SK-N-DZ (cell line): ENCODE results near the gene GLRA1. TPM values are rescaled to one million over a fixed set of nuclear protein-coding genes. Genes with fewer than 3 reads are reported as not detected.

Experiments
- DNase-seq: peaks from one replicate; pipeline ENCODE4 v3.0.0-alpha.2; 2015; ENCODE audit warnings: low spot score
- polyA plus RNA-seq, 2 experiments: library from polyadenylated mRNA; depleted of rRNA; stranded (reverse); fragments of >200 nt; gene quantifications; 2 replicates each; pipeline ENCODE4 v1.2.3, GENCODE V29; 2014

GLRA1 gene
- polyA plus RNA-seq (2014; cell fraction: cytosol; rRNA removed), result not detected in 2 replicates
- not detected in 2 replicates for polyA plus RNA-seq (2014; cell fraction: nucleus; rRNA removed)

DNA sequence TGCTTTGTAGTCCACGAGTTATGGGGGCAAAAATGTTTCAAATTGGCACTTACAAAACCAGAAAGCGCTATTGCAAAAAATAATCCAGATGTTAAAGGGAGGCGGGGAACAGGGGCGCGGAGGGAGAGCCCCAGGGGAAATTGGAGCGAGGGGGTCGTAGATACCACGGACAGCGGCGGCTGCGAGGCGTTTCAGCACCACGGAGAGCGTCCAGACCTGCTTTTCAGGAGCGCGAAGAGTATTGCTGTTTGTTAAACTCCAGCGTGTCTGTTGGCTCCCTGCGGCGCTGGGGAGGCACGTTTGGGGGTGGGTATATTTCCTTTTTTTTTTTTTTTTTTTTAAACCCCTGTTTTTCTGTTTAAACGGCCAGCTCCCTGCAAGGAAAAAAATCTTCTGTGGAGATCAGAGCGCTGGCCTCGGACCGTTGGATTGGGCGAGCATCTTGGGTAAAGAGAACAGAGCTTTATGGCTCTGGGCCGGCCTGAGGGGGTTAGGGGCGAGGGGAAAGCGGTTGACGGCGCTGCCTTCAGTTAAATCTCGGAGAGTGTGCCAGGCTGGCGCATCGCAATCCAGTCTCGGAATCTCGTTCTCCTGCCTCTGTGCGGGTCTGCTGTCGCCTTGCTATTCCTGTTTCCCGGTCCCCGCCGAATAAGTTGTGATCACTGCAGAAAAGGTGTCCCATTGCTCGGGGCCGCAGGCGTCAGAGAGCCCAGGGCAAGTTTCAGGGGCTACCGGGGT, at the start of gene GLRA1:
GLRA1 (minus strand) TSS at position 288 of the 738 bp plus-strand sequence. CDS start 302 bp downstream, outside the sequence.
- DNase-seq, result peak; percentile 48

DNA sequence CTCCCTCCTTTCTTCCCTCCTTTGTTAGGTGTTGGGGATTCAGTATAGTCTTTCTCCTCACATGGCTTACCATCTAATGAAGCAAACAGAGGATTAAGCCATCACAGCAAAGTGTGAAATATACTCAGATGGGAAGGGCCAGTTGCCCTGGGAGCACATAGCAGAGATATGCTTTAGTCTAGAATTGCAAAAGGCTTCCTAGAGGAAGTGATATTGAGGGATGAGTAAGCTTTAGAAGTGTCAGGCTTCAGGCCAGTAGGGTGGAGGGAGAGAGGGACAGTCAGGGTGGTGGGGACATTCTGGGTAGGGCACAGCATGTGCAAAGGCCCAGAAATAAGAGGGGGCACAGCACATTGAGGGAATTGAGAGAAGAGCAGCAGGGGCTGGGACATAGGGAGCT, 46.2 kb upstream of the GLRA1 start:
- no peak for DNase-seq

DNA sequence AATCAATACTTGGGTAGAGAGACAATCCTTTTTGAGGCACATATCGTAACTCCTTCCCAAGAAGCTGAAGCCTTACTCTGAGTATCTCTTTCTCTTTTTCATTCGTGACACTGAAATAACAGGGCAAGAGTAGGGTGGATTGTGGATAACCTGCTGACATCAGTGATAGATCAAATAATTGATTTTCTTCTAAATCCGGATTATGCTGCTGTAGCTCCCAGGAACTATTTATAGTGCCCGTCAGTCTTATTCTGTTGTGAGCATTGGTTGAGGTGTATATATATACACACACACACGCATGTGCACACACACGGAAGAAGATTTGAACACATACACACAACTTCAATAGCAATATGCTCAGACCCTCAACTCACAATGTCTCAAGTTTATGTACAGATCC, 43.2 kb upstream of the GLRA1 start:
- DNase-seq, result no peak

DNA sequence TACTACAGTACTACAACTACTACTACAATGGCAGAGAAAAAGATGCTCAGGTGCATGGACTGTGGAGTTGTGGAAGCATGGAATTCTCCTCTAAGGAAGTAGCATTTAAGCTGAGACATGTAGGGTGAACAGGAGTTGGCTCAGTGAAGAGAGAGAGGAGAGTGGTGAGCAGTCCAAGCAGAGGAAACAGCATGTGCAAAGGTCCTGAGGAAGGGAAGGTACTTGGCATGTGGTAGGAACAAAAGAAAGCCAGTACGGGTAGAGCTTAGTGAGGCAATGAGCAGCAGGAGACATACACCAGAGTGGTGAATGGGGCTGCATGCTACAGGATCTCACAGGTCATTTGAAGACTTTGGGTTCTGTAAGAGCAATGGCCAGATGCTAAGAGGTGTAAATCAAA, 41.4 kb upstream of the GLRA1 start:
- no peak for DNase-seq

DNA sequence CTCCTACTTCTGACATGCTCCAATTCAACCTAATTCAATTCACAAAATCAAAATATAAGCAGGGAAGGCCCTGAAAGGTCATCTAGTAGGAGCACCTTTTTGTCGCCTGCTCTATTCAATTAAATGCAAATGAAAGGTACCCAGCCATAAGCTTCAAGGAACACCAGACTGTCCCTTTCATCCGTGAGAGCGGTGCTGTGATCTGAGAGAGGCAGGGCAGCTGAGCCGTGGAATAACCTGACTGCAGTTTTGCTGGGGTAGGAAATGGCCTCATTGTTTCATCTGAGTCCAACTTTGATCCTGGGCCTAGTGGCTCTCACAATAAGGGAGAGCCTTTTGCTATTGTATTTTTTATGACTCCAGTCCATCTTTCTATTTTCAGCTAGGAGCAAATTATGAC, 39.8 kb upstream of the GLRA1 start:
- no peak for DNase-seq

DNA sequence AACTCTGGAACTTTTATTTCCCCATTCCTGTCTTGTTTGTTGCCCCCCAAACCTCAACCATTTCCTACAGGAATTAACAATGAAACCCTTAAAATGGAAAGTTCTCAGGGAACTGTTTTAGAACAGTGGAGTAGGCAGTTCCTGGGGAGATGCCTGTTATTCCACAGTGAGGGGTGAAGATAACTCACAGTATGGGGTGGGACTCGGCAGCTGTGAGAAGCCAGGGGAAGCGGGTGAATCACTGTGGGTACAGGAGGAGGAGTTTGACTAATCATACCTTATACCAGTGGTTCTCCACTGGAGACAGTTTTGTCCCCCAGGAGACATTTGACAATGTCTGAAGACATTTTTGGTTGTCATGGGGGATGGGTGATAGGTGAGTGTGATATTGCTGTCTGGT, 36.9 kb upstream of the GLRA1 start:
- no peak for DNase-seq

DNA sequence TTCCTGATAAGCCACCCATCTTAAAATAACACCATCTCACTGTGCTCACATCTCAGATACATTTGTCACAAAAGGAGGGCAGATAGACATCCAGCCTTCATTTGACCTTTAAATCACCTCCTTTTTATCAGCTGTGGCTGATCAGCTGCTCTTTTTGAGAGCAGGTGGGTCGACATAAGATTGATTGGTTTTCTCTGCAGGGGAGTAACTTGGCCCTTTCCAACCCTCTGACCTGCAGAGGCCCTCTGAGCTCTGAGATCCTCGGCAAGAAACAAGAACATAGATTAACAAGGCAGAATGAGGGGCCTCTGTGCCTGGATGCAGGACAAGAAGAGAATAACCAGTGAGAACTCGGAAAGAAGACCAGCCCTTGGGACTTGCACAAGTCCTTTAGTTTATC, 33.5 kb upstream of the GLRA1 start:
- DNase-seq, result peak; percentile 44

DNA sequence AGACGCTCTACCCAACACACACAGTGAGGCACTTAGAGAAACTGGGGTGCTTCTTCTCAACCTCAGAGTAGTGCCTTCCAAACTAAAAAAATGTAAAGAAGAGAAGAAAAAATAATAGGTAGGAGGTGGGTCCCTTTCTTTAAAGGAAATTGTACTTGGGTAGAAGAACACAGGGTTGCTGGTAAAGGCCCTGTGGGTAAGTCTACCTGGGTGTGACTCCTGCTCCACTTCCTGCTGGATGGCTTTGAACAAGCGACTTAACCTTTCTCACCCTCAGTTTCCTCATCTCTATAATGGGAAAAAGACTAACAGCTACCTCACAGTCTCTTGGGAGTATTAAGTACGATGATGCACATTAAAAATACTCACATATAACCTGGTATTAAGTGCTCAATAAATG, 32.1 kb upstream of the GLRA1 start:
- no peak for DNase-seq

DNA sequence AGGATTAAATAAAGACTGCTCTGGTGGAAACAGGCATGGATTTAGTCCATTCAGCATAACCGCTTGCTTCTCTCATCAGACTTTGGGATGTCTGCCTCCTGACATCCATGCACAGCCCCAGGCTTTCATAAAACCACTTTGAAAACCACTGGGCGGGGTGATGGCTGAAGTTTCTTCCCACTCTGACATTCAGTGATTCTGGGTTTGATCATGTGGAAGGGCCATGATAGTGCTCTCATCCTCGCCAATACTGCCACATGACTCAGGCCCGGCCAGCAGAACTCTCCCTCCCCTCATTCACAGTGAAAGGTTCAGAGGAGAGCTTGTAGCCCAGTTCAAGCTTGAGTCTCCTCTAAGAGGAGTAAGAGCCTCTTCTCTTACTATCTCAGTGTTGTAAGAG, 29.6 kb upstream of the GLRA1 start:
- DNase-seq, result no peak

DNA sequence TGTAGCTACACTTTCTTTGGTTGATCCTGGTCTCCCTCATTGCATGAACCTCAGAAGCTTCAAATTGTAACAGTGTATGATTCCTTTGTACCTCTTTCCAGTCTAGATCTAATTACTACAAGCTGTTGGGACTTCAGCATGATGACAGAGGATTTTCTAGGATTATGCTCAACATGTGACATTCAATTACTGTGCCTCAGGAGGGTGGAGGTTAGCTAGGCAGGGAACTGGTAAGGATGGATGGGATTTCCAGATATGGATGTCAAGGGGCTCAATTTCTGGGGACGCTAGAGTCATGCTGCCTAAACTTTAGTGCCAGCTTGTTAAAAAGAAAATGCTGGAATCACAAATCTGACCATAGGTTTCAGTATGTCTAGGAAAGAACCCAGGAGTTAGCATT, 29.2 kb upstream of the GLRA1 start:
- DNase-seq, result no peak

DNA sequence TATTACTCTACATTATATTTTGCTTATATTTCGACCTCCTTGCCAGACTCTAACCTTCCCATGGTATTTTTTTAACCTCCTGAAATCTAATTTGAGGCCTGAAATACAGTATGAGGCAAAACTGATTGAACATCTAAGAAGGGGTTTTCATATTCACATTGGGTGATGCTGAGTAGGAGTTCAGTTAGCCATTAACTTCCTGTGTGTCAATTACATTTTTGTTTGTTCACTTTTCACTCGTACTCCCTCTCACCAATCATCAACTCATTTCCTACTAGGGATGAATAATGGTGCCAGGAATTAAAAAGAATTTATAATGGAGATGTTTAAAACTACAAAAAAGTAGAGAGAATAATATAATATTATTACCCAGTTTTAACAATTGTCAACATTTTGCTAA, 27.6 kb upstream of the GLRA1 start:
- no peak for DNase-seq

DNA sequence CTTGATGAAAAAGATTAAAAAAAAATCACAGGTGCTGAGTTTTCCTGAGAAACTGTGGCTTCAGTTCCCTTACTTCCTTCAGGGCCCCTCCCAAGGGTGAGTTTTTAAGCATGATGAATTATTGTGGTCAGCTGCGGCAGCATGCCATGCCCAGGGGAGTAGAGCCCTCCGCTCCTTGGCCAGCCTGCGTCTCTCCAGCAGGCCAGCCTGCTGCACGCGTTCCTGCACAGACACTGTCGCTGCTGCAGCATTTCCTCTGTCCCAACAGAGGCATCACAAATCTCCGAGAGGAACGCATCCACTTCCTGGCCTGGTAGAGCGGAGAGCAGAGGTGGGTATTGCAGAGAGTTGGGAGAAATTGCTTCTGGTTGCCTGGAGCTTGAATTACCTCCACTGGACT, 26.1 kb upstream of the GLRA1 start:
- no peak for DNase-seq

DNA sequence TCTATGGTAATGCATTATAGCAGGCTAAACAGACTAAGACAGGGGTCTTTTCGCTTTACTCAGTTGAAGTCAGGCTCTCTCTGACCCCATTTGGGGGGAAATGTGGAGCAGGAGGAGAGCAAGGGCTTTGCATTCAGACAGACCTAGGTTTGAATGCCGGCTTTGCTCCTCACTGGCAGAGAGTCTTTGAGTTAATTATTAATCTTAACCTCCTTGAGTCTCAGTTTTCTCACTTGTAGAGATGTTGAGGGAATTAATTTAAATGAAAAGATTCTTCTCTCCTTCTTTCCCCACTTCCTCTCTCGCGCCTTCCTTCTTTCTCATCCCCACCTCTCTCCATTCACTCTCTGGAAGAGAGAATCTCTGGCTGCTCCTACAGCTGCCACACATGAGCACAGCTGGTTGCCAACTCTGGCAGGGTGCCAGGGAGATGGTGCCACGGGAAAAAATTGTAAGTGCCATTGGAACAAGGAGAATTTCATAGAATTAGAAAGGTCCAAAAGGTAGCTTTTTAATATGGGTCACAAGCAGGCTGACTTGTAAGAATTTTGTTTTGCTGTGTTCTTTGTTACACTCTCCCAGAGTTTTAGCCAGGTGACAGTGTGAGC, 25.2 kb upstream of the GLRA1 start:
- no peak for DNase-seq

DNA sequence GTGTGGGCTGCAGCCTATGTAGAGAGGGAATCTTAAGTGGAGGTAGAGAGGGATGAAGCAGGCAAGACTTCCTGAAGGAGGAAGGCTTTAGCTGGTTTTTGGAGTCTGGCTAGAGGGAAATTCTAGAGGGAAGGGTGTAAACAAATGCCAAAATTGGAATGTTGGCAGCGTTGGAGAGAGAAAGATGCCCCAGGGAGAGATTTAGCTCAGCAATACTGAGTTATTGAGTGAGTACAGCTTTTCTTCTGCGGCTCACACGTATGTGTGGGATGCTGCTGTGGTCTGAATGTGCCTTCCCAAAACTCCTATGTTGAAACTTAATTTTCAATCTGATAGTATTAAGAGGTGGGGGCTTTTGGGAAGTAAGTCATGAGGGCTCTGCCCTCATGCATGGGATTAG, 24.5 kb upstream of the GLRA1 start:
- DNase-seq, result no peak

DNA sequence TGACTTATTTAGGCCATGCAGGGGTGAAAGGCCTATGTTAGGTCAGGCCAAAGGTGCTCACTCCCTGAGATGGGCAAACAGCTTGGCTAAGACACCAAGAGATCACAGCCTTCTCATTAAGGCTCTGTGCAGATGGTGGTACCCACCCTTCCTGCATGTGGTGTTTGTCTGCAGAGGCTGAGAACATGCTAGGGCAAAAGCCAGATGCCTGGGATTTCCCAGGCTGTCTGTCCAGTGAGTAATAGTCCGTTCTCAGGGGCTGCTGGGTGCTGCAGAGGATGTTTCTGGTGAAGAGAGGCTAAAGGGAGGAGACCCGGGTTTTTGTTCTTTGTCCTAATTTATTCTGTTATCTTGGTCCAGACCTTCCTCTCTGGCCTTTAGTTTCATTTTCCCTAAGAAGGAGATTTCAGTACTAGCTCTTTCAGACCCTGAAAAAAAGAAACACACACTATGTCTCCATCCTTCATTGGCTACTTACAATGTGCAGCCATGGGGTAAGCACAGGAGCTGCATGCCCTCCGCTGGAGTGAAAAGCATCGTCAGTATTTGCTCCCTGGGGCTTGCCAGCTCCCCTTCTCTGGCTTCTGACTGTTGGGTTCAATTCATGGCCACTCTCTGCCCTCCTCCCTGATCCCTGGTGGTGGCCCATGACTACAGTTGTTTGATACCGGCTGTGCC, 23.4 kb upstream of the GLRA1 start:
- no peak for DNase-seq

DNA sequence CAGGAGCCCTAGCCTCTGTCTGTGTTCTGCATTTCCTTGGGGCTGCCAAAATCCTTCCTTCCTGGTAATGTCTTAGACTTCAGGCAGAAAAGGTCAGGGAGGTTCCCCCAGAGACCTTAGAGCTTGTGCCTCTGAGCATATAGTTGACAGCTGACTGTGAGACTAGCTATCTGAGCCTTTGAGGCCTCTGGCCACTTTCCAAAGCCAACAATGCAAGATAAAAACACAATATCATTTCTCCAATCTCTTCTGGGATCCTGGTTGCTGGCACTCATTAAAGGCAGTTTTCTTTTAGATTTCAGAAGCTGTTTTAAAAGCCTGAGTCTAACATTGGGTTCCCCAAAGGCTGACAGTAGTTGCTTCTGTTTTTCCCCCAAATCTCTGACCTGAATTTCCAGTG, 13.2 kb upstream of the GLRA1 start:
- DNase-seq, result no peak

DNA sequence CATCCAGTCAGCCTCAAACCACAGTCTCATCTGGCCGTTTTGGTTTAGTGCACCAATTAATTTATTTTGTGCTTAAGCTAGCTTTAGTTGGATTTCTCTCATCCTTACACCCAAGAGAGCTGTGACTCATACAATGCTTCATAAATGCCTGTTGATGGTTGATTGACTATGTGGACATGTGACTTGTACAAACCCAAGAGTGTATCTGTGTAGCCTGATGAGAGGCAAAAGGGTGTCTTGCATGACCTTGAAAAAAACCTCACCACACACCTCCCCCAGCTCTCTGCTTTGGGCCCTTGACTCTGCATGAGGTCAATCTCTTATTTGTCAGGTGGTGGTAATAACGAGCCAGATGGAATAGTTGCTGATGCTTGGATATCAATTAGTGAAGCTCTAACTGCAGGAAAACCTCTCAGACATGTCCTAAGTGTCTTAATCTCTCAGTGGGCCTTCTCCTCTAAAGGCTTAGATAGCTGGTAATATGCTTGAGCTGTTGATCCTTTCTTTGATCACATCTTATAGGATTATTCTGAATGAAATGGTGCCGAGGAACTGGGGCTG, 10.6 kb upstream of the GLRA1 start:
- DNase-seq, result no peak

DNA sequence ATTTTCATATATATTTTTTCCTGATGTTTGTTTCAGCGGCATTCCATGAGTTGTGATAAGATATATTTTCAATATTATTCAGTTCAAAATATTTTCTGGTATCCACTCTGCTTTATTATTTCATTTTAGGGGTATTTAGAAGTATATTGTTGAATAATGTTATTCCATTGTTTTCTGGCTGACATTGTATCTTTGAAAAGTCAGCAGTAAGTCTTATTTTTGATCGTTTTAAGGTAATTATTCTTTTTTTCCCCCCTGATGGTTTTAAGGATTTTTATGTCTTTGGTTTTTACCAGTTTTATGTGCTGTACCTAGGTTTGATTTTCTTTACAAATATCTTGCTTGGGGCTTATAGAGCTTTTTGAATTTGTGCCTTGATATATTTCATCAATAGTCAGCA, 6.6 kb upstream of the GLRA1 start:
- DNase-seq, result no peak

DNA sequence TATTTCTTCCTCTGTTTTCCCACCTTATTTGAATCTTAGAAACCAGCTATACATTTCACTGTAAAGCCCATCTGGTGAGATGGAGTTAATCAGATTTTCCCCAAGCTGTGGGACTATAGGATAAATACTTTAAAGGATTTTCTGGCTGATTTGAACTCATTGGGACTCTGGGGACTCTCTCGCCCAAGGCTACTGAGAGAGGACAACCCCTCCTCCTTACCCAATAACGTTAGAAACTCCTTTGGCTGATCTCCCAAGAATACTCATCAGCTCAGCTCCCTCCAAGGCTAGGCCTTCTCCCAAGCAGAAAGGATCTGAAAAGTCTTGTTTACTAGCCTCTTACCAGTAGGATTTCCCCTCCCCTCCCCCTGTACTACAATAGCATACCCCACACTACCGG, 1.5 kb upstream of the GLRA1 start:
- DNase-seq, result no peak

DNA sequence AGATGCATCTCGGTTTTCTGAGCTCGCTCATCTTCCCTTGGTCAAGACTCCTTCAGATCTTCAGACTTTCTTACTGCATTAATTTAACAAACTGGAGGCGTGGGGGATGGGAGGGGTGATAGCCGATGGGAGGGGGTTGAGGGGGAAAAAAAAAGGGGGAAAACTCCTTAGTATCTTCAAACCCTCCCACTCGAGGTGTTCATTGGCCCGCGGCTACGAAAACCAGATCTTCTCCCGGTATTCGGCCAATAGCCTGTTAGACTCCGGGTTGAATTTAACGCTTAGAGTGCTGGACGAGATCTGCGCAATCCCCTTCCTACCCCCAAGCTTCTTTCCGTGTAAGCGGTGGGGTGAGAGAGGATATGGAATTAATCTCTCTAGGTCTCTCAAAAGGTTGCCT, 689 bp upstream of the GLRA1 start:
- DNase-seq, result peak; percentile 50

DNA sequence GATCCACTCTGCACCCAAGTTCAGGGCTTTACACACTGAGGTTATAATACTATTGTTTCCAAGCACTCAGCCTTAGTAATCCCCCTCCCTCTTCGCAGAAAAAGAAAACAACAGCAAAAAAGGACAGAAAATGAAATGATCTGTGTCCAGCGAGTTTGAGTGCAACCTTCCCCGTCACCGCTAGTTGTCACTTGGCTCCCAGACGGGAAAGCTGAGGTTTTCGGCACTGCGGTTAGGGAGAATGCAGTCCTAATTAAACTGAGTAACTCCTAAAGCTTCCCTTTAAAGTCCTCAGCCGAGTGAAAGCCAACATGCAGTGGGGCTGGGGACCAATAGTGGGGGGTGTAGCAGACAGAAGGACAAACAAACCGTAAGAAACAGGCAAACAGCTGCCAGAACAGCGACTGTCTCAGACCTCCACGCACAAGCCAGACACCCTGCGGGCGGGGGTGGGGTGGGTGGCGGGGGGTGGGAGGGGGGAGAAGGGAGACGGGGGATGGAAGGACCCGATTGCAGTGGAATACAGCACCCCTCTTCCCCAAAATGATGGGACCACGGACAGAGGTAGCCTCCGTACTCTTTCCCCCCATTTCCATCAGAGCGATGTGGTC, 680 bp downstream of the GLRA1 start:
- peak; percentile 48 for DNase-seq

DNA sequence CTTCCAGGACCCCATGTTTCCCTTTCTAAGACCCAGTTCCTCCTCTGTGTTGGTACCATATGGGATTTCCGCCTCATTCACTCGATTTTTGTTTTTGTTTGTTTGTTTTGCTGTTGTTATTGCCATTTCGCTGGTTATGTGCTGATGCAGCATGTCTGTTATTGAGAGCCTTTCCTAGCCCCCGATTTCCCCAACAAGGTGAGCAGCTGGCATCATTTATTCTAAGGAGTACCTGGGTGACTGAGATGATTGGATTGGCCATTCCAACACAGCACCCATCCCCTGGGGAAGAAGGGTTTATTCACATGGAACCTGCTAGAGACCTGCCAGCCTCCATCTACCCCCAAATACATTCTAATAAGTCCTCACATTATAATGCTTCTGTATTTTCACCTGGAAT, 2.7 kb downstream of the GLRA1 start:
- DNase-seq, result no peak
